H4 (cell line): ENCODE results near the gene FAM149A. TPM values are rescaled to one million over a fixed set of nuclear protein-coding genes. Genes with fewer than 3 reads are reported as not detected.
A peak's percentile ranks its signal among the peaks of the same experiment; 100 is the strongest.

Source experiments
- DNase-seq: peaks from one replicate; pipeline ENCODE4 v3.0.0-alpha.2; 2015; ENCODE audit warnings: low spot score
- total RNA-seq: library from RNA; depleted of rRNA; stranded (reverse); fragments of >200 nt; shearing (Covaris generic); gene quantifications from 2 replicates; pipeline ENCODE4 v1.2.3, GENCODE V29; 2014; rRNA removed

FAM149A gene
- total RNA-seq, result 1.4 and 2.2 TPM in 2 replicates

DNA sequence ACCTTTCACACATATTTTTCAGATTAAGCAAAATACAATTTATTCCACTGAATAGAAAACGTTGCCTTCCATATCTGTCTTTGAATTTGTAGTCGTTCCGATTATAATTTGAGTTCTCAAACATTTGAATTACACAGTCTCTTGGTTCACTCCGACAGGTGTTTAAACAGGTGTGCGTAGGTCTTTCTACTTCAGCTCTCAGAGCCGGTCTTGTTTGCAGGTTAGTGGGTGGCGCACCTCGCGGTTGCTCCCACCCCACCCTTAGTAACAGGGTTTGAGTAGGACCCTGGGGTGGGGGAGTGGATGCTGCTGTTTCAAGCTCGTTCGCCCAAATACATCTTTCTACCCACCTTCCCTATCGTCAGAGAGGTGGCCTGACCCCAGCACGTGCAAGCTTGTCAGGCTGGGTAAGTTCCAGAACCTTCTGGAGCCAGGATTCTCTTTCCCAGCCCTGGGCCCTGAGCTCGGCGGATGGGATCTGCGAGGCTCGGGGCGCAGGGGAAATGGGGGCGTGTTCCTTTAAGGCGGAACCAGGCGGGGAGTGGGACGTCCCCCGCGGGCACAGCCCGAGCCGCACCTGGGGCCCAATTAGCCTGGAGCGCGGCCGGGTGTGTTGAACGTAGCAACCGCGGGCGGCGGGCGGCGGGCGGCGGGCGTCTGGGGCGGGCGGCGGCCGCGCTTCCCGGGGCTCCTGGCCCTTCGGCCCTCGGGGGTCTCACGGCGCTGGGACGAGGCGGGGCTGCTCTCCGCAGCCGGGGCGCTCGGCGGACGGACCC lies at the start of gene FAM149A:
Gene FAM149A, plus strand, starts transcription at position 591 of the 776 bp plus-strand sequence.
- DNase-seq, result no peak

GRCh38 chr4:186058253-186058979 lies 46.1 kb upstream of the FAM149A start:
- no peak for DNase-seq

GRCh38 chr4:186058980-186059316 lies 45.6 kb upstream of the FAM149A start:
- no peak for DNase-seq

DNA sequence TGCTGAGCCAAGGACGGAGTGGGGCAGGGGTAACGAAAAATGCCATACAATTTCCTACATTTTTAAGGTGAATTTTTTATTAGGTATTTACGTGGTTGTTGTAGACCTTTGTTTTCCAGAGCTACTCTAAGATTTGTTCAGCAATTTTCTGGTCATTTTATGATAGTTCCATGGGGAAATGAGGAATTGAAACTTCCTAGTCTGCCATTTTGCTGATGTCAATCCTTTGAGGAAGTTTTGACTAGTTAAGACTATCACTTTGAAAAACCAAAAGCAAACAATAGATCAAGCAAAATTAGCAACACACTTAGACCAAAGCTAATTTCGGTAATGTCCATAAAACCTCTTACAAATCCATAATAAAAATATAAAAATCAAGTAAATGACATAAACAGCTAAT lies 42.6 kb upstream of the FAM149A start:
- no peak for DNase-seq

- peak; percentile 66 for DNase-seq
These were observed 36.6 kb upstream of the FAM149A start for GRCh38 chr4:186067757-186068385.

DNA sequence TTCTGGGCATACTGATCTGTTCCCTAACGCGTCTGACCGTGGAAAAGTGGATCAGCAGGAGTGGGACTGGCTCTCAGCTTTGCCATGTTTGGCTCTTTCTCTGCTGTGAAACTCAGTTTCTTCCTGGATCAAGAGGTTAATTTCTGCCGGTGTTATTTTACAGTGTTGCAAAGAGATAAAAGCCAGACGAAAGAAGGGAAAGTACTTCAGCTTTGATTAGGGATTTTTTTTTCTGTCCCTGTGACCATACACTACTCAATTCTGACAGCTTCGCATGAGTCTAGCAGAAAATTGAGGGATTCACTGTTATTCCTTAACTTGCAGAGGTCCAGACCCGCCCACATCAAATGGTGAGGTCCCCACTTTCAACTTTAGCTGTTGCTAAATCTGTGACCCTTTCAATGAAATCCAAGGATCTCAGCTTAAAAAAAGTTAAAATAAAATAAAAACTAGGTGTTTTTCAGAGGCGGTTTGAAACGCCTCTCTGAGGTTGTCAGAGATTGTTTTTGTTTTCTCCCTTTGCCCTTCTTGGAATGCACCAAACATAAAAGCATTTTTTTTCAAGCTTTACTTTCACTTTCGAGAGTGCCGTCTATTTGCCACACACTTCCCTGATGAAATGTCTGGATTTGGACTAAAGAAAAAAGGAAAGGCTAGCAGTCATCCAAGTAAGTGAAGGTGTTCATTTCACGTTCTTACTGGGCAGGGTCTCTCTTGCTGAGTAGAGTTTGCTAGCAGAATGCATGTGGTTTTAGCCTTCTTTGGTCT lies 35.7 kb upstream of the FAM149A start, which contains the start of gene TLR3:
Gene TLR3, plus strand, starts transcription at position 576 of the 768 bp plus-strand sequence. CDS start 7,464 bp downstream, outside the sequence.
- DNase-seq, result peak; percentile 51

DNA sequence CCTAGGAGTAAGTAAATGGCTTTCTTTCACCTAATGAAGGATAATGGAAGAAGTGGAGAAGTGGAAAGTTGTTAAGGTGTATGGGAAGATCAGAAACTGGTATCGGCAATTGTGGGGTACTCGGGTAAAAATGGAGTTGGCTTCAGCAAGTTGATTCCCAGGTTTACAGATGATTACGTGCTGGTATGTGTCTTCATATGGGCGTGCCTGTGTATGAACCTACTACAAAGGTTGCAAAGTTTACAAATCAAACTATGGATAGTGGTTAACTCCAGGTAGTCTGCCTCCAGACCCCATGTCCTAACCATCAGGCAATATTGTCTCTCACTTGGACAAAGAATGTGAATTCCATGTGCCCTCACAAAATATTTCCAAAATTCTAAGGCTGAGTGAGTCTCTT lies 34.8 kb upstream of the FAM149A start:
- no peak for DNase-seq

- no peak for DNase-seq
These were observed 32.0 kb upstream of the FAM149A start for GRCh38 chr4:186072516-186072915.

- DNase-seq, result no peak
These were observed 30.3 kb upstream of the FAM149A start for GRCh38 chr4:186074189-186074588.

- DNase-seq, result no peak
These were observed 25.4 kb upstream of the FAM149A start for GRCh38 chr4:186078981-186079638.

GRCh38 chr4:186079694-186080093 lies 24.8 kb upstream of the FAM149A start:
- no peak for DNase-seq

DNA sequence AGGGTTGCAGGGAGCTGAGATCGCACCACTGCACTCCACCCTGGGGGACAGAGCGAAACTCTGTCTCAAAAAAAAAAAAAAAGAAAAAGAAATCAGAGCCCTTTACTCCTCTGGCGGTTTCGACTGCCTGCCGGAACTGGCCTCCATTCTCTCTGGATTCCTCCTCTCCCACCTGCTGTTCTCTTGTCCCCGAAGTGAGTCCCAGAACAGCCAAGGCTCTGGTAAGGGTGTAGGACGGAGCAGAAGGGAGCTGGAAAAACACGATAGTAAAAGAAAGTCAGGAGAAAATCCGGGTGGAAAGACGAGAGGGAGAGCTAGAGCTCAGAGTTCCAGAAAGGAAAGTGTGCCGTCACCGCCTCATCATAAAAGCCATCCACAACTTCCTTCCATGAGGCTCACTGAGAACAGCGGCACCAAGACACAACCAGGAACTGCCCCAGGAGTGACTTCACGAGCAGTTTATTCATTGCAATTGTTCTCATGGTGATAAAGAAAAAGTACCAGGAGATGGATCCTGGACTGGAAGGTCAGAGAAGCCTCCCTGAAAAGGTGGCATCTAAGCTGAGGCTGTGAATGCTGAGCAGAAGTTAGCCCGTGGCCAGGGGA lies 23.2 kb upstream of the FAM149A start:
- no peak for DNase-seq

DNA sequence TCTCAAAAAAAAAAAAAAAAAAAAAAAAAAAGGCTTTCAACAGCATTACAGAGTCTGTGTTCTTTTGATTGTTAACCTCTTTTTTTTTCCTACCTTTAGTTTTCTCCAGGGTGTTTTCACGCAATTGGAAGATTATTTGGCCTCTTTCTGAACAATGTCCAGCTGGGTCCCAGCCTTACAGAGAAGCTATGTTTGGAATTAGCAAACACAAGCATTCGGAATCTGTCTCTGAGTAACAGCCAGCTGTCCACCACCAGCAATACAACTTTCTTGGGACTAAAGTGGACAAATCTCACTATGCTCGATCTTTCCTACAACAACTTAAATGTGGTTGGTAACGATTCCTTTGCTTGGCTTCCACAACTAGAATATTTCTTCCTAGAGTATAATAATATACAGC lies 22.3 kb upstream of the FAM149A start:
- no peak for DNase-seq

GRCh38 chr4:186088523-186088922 lies 16.0 kb upstream of the FAM149A start:
- DNase-seq, result no peak

DNA sequence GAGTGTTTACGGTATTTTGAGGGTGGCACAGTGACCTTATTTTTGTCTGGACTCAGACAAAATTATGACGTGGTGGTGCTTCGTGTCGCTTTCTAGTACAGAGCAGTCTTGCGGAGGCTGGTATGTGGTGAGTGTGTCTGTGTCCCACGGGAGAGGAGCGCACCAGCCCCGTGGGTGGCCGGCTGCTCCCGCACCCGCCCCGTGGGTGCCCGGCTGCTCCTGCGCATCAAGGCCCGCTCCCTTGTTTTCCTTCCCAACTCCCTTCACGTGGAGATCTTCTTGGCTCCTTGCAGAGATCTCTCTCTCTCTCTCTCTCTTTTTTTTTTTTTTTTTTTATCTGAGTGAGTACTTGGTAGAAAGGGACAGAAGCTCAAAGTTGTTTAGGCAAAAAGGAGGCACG lies 12.2 kb upstream of the FAM149A start:
- DNase-seq, result no peak

- no peak for DNase-seq
These were observed 9.1 kb upstream of the FAM149A start for GRCh38 chr4:186095406-186095805.

- no peak for DNase-seq
These were observed 7.8 kb upstream of the FAM149A start for GRCh38 chr4:186096681-186097165.

- DNase-seq, result no peak
These were observed 7.1 kb upstream of the FAM149A start for GRCh38 chr4:186097386-186097785.

DNA sequence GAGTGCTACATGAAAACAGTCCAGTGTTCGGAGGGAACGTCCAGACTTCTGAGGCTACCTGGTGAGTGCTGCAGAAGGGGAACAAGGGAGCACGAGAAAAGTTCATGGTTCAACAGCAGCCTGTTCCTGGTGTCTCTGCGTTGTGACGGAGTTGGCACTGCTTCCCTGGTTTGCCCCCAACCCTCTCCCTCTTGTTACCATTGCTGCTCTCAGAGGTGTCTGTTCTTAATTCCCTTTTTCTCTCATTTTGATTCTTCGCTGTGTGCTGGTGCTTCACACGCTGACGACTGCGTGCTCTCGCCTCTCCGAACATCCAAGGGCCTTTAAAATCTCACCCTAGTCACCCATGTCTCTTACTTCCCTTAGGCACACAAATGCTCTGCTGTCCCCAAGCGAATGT lies 1.6 kb upstream of the FAM149A start:
- no peak for DNase-seq

DNA sequence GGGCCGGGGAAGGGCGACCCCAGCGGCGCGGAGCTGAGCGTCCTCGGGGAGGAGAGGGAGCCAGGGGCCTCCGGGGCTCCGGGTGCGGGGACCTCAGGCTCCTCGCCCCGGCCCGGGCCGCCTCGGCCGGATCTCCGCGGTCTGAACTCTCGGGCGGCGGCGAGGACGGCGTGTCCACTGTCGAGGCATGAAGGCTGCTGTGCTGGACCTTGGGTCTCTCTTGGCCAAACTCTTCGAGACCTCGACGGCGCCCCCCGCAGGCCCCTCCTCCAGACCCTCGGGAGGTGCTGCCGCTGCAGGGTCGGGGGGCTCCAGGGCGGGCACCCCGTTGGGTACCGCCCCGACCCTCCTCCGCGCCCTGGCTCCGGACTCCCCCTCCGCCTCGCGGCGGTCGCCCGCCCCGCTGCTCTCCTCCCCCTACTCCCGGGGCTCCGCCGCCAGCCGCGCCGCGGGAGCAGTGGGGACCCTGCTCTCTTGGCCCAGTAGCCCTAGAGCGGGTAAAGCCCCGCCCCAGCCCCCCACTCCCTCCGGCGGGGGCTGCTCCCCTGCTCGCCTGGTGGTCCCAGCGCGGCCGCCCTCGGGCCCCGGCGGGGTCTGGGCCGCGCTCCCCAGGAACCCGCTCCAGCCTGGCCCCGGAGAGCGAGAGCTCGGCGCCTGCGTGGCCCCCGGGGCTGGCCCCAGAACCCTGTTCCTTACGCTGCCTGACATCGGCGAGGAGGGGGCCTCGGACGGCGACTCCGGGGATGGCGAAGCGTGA lies 564 bp downstream of the FAM149A start:
- no peak for DNase-seq
